SKM-1 treated with dmso at 0.1 percent for 144 hours (cell line): Measurements from ENCODE around the gene PRICKLE1.
A peak's percentile ranks its signal among the peaks of the same experiment; 100 is the strongest.

ENCODE experiments used
- DNase-seq: peaks from one replicate; lab custom pipeline; 2025; ENCODE audit not compliant: unreplicated experiment; lab: John Stamatoyannopoulos, UW

Gene PRICKLE1

GRCh38 chr12:42496886-42497285 is 92.7 kb downstream of the PRICKLE1 start:
- no peak for DNase-seq

- DNase-seq, result no peak
Measured at GRCh38 chr12:42495244-42495643, 94.3 kb downstream of the PRICKLE1 start.

- no peak for DNase-seq
Measured at GRCh38 chr12:42492267-42492666, 97.3 kb downstream of the PRICKLE1 start.

DNA sequence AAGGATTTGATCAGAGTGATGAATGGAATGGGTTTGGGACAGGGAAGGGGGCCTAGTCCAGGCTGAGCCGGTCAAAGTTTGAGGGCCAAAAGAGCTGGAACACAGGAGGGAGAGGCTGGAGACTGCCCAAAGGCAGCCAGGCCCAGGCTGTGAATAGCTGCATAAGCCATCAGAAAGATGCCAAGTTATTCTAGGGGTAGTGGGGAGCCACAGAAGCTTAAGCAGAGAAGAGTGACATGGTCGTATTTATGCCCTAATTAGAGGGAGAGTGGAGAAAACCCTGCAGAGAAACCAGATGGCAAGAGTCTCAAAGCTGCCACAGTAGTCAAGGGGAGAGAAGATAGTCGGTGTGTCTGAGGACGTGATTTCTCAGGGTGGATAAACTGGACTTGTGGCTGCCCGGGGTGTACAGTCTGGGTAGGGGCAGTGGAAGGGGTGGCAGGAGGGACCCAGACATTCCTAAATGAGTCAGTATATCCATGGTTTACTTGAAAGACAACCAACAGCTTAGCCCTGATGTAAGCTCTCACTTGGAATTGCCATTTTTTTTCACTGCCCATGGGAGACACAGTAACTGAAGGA is 99.2 kb downstream of the PRICKLE1 start:
- no peak for DNase-seq

- no peak for DNase-seq
Measured at GRCh38 chr12:42486407-42486806, 103.1 kb downstream of the PRICKLE1 start.

- DNase-seq, result no peak
Measured at GRCh38 chr12:42485823-42486222, 103.7 kb downstream of the PRICKLE1 start.

DNA sequence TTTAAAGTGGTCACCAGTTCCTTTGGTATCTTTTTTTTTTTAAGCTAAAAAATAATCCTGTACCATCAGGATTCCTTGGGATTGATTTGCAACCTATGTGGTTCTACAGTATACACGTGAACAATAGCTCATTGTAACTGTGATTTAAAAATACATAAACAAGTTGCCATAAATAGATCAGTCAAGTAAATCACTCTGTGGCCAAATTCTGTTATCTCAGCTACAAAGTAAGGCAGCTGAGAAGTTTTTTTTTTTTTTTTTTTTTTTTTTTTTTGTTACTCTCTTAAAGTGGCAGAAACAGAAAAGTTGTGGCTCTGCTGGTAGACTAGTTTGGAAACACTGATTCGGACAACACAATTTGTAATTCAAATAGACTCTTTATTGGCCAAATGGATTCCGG is 104.5 kb downstream of the PRICKLE1 start:
- no peak for DNase-seq

- no peak for DNase-seq
Measured at GRCh38 chr12:42483521-42483790, 106.1 kb downstream of the PRICKLE1 start.

DNA sequence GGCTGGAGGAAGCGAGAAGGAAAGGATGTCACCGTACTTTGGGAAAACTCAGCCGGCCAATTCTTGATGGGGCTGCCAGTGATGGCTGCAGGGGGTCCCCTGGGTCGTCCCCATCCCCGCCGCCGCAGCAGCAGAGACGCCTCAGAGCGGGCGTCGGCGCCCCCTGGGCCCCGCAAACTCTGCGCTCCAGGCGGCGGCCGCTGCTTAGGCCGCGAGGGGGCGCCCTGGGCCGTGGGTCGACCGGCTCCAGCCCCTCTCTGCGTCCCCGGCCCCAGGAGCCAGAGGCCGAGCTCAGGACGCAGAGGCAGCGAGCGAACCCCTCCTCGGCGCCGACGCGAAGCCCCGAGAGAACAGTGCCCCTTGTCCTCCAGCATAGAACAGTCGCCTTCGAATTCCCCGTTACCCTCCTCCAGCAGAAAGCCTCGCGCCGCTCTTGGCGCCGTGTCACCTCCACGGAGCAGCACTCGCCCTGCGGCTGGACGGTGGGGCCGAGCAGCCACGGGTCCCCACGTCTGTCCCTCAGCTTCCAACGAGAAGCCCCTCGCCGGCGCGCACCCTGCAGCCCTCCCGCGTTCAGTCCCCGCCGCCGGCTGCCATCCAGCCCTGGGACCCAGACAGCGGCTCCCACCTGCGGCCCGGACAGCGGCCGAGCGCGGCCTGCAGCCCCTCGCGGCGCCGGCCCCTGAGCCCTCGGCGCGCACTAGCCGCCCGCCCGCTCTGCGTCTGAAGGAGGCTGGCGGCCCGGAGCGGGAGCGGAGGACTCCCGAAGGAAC is 106.6 kb downstream of the PRICKLE1 start:
- DNase-seq, result no peak

GRCh38 chr12:42482041-42482747 is 107.4 kb downstream of the PRICKLE1 start:
- no peak for DNase-seq

- DNase-seq, result no peak
Measured at GRCh38 chr12:42481368-42481767, 108.2 kb downstream of the PRICKLE1 start.

DNA sequence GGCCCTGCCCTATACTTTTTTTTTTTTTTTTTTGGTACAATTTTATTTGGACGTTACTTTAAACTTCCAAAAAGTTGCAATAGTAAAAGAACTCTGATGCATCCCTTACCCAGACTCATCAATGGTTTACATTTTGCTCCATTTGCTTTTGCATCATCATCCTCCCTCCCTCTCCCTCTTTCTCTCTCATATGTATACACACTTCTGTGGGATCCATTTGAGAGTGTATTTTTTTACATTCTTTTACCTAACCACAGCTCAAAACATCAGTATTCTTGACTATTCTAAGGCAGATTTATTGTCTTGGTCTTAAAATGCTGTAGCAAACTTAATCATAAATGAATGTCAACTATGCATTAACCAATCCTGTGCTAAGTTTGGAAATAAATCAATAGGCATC is 111.6 kb downstream of the PRICKLE1 start:
- DNase-seq, result no peak

GRCh38 chr12:42475106-42475505 is 114.4 kb downstream of the PRICKLE1 start:
- no peak for DNase-seq

GRCh38 chr12:42474391-42474790 is 115.2 kb downstream of the PRICKLE1 start:
- no peak for DNase-seq

- DNase-seq, result no peak
Measured at GRCh38 chr12:42473561-42473960, 116.0 kb downstream of the PRICKLE1 start.

- no peak for DNase-seq
Measured at GRCh38 chr12:42473130-42473529, 116.4 kb downstream of the PRICKLE1 start.

DNA sequence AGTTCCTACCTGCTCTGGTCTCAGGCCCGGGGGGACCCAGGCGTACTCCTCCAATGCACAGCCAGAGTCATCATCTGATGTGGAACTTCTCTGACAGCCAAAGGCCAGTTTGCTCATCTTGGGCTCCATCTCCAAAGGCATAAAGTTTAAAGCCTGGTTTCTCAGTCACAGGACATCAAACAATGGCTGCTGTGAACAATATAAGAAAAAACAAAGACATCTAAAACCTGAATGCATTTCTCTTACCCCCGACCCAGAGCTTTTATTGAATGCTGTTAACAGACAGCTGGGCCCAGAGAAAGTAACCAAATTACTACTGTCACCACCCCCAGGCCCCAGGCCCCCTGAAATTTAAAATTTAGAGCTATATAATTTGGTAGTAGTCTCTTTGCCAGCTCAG is 117.2 kb downstream of the PRICKLE1 start:
- DNase-seq, result no peak

- peak; percentile 42 for DNase-seq
Measured at GRCh38 chr12:42469355-42470175, 120.0 kb downstream of the PRICKLE1 start.

DNA sequence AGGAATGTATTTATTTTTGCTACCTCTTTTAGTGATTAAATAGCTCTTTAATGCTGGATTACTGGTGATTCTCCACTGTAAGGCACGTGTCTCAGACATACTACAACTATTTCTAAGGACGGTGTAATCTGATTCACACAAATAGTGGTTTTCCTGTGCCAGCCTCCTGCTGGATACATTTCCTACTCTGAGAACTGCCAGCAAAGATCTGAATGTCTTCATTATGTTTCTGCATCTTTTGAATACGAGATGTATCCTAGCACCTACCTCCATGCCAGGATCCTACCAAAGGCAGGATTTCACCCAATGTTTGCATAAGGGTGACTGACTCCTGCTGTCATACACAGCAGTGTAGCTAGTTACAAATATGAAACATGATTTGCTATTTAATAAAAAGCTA is 120.6 kb downstream of the PRICKLE1 start:
- no peak for DNase-seq

DNA sequence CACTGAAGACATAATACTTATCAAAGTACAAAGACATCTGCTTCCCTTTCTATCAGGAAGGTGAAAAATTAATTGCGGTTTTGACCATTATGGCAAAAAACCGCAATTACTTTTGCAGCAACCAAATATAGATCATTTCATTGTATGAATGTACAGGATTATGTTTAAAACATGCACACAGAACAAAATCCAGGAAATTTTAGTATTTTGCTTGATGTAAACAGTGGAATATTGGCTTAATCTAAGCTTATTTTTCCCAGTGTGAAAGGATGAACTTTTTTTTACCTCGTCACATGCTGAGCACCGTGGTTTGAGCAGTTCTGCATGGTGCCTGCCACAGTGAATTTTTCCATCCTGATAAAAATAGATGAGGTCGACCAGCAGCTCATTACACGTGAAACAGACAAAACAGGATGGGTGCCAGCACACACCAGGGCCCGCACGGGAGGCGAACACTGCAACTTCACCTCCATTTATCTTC is 121.2 kb downstream of the PRICKLE1 start:
- no peak for DNase-seq

- no peak for DNase-seq
Measured at GRCh38 chr12:42463671-42464070, 125.9 kb downstream of the PRICKLE1 start.
